GM21367 (cell line): Measurements from ENCODE around the gene FNTB.

ENCODE experiments used
- ATAC-seq: cut with Tn5 transposase; IDR thresholded peaks from one replicate; pipeline ENCODE4 v1.9.1; 2021; ENCODE audit not compliant: unreplicated experiment

FNTB gene

GRCh38 chr14:64986648-64987437 lies at the start of gene FNTB:
Gene FNTB, plus strand, starts transcription at chr14:64986895. Its CDS starts 59 bp downstream, at chr14:64986954.
- peak; percentile 89 for ATAC-seq

GRCh38 chr14:64937171-64937820 lies 49.4 kb upstream of the FNTB start:
- ATAC-seq, result no peak

GRCh38 chr14:64937821-64938193 lies 48.9 kb upstream of the FNTB start:
- ATAC-seq, result no peak

GRCh38 chr14:64938972-64939816 lies 47.5 kb upstream of the FNTB start:
- no peak for ATAC-seq

GRCh38 chr14:64939817-64940190 lies 46.9 kb upstream of the FNTB start:
- ATAC-seq, result no peak

GRCh38 chr14:64940336-64940910 lies 46.3 kb upstream of the FNTB start:
- ATAC-seq, result no peak

GRCh38 chr14:64942531-64943111 lies 44.1 kb upstream of the FNTB start, which contains the start of gene GPX2:
Gene GPX2, minus strand, starts transcription at chr14:64942745. Its CDS starts 19 bp downstream, at chr14:64942726.
- no peak for ATAC-seq

- no peak for ATAC-seq
These were observed 43.1 kb upstream of the FNTB start for GRCh38 chr14:64943556-64943955.

GRCh38 chr14:64944041-64944440 lies 42.7 kb upstream of the FNTB start:
- no peak for ATAC-seq

GRCh38 chr14:64944861-64945260 lies 41.8 kb upstream of the FNTB start:
- no peak for ATAC-seq

- no peak for ATAC-seq
These were observed 41.1 kb upstream of the FNTB start for GRCh38 chr14:64945431-64946178.

- no peak for ATAC-seq
These were observed 40.2 kb upstream of the FNTB start for GRCh38 chr14:64946310-64947045.

GRCh38 chr14:64947710-64948611 lies 38.7 kb upstream of the FNTB start:
- ATAC-seq, result no peak

- ATAC-seq, result no peak
These were observed 38.0 kb upstream of the FNTB start for GRCh38 chr14:64948612-64949210.

GRCh38 chr14:64950889-64951288 lies 35.8 kb upstream of the FNTB start:
- ATAC-seq, result no peak

- ATAC-seq, result no peak
These were observed 35.4 kb upstream of the FNTB start for GRCh38 chr14:64951291-64951690.

- ATAC-seq, result no peak
These were observed 35.0 kb upstream of the FNTB start for GRCh38 chr14:64951724-64952123.
